DND-41 (cell line): ENCODE data around the gene SNAPC4.

Experiments
- ATAC-seq: fragments of 200-7000 bp; cut with Tn5 transposase; 3 replicates; pipeline ENCODE4 v1.9.1; 2021; ENCODE audit warnings: low read depth; ENCODE audit not compliant: insufficient read depth
- DNase-seq: peaks from one replicate; pipeline ENCODE4 v3.0.0-alpha.2; 2020
- H2AFZ ChIP-seq: 2 replicates; pipeline ENCODE4 v1.6.0; 2012; ENCODE audit warnings: low read depth, low read length
- H3K27ac ChIP-seq: 2 replicates; pipeline ENCODE4 v1.5.1; 2012; ENCODE audit warnings: low read length, inconsistent platforms
- H3K27me3 ChIP-seq: fragments of 200-600 bp; sonication (generic); 2 replicates; pipeline ENCODE4 v1.6.0; 2012; ENCODE audit warnings: low read length, mild to moderate bottlenecking, inconsistent platforms; ENCODE audit not compliant: insufficient read depth, poor library complexity
- H3K36me3 ChIP-seq: 2 replicates; pipeline ENCODE4 v1.5.1; 2012; ENCODE audit warnings: low read length, inconsistent platforms; ENCODE audit not compliant: insufficient read depth
- H3K4me1 ChIP-seq: 2 replicates; pipeline ENCODE4 v1.5.1; 2012; ENCODE audit warnings: mild to moderate bottlenecking, low read length; ENCODE audit not compliant: insufficient read depth
- H3K4me2 ChIP-seq: 2 replicates; pipeline ENCODE4 v1.6.0; 2012; ENCODE audit warnings: mild to moderate bottlenecking, moderate library complexity, low read length, inconsistent platforms; ENCODE audit not compliant: insufficient read depth
- H3K4me3 ChIP-seq, 2 experiments: fragments of 200-600 bp in 1 of 2; shearing (Covaris generic) in 1 of 2; 2 replicates each; pipeline ENCODE4 v1.5.1; 2012 to 2016; ENCODE audit warnings: inconsistent platforms in 2 of 2, low read length in 2 of 2, mild to moderate bottlenecking in 2 of 2, low read depth in 1 of 2, moderate library complexity in 1 of 2
- H3K79me2 ChIP-seq: 2 replicates; pipeline ENCODE4 v1.6.0; 2012; ENCODE audit warnings: low read length, inconsistent platforms; ENCODE audit not compliant: insufficient read depth
- H3K9ac ChIP-seq: 2 replicates; pipeline ENCODE4 v1.6.0; 2012; ENCODE audit warnings: low read depth, mild to moderate bottlenecking, inconsistent platforms, low read length, moderate library complexity
- H3K9me3 ChIP-seq: 2 replicates; pipeline ENCODE4 v1.5.1; 2012; ENCODE audit warnings: low read length, moderate library complexity, mild to moderate bottlenecking, inconsistent platforms; ENCODE audit not compliant: insufficient read depth, severe bottlenecking
- H4K20me1 ChIP-seq: 2 replicates; pipeline ENCODE4 v1.6.0; 2012; ENCODE audit warnings: low read length; ENCODE audit not compliant: insufficient read depth
- EZH2 ChIP-seq: IDR thresholded peaks from 3 replicates; pipeline ENCODE4 v1.6.1; 2012; ENCODE audit warnings: borderline replicate concordance, low read depth, mild to moderate bottlenecking, moderate library complexity, low read length, inconsistent platforms; ENCODE audit not compliant: severe bottlenecking
- TF ChIP-seq, protein P1 (sequence below): IDR thresholded peaks from 2 replicates; pipeline ENCODE4 v1.5.1; 2012; ENCODE audit warnings: borderline replicate concordance, low read length, moderate library complexity, mild to moderate bottlenecking; ENCODE audit not compliant: poor library complexity, severe bottlenecking; ENCODE audit errors: extremely low read depth

SNAPC4 gene

GRCh38 chr9:136378170-136379002 lies 21.6 kb downstream of the SNAPC4 start:
- TF ChIP-seq EZH2: no peak
- TF ChIP-seq, protein P1, sequence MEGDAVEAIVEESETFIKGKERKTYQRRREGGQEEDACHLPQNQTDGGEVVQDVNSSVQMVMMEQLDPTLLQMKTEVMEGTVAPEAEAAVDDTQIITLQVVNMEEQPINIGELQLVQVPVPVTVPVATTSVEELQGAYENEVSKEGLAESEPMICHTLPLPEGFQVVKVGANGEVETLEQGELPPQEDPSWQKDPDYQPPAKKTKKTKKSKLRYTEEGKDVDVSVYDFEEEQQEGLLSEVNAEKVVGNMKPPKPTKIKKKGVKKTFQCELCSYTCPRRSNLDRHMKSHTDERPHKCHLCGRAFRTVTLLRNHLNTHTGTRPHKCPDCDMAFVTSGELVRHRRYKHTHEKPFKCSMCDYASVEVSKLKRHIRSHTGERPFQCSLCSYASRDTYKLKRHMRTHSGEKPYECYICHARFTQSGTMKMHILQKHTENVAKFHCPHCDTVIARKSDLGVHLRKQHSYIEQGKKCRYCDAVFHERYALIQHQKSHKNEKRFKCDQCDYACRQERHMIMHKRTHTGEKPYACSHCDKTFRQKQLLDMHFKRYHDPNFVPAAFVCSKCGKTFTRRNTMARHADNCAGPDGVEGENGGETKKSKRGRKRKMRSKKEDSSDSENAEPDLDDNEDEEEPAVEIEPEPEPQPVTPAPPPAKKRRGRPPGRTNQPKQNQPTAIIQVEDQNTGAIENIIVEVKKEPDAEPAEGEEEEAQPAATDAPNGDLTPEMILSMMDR: no peak
- ATAC-seq: no peak

DNA sequence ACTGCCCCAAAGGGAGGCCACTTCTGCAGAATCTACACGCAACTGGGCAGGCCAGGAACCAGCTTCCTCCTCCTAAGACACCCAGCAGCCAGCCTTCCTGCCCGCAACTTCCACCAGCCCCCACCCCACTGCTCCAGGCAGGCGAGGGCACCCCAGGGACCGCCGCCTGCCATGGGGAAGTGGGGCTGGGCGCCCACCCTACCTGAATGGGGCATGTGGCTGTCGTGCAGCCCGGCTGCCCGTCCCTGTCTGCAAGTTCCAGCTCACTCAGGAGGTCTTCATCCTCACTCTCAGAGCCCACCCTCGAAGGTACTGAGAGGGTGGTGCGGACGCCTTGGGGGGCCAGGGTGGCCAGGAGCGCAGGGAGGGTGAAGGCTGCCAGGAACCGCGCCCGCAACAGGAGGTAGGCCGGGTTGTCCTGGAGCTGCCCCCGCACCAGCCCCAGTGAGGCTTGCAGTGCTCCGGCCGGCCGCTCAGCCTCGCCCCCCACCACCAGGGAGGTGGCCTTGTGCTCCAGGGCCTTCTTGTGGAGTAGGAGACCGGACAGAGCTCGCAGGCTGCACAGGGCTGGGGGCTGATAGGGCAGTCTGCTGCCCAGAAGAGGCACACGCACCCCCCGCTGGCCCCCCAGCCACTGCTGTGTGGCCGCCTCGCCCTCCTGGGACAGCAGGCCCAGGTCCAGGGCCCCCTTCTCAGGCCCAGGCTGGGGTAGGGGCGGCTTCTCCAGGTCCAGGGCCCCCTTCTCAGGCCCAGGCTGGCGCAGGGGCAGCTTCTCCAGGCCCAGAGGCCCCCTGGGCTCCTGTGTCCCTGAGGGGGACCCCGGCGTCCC lies 22.4 kb downstream of the SNAPC4 start:
- Histone ChIP-seq H3K36me3 (peaks cover 33% of the 10 kb centered on the region), H3K79me2 (no peaks in the 10 kb centered on the region), H3K4me1 (no peaks in the 10 kb centered on the region), H2AFZ (no peak overlapping the region), H3K9ac (no peak overlapping the region), H3K27me3 (no peaks in the 10 kb centered on the region), H3K27ac (no peak overlapping the region), H4K20me1 (peaks cover 11% of the 10 kb centered on the region; the same call in 1 of the 2 replicates), H3K9me3 (no peaks in the 10 kb centered on the region), H3K4me2 (no peak overlapping the region), H3K4me3 (no peak overlapping the region)
- no peak for DNase-seq
- TF ChIP-seq EZH2: no peak
- TF ChIP-seq, protein P1: no peak
- ATAC-seq: no peak

More at GRCh38 chr9:136378170-136379002, 21.6 kb downstream of the SNAPC4 start:
- DNase-seq: no peak
- Histone ChIP-seq H4K20me1 (peaks cover 15% of the 10 kb centered on the region; the same call in 1 of the 2 replicates), H3K4me3 (no peak overlapping the region), H2AFZ (no peak overlapping the region), H3K4me1 (no peaks in the 10 kb centered on the region), H3K9me3 (no peaks in the 10 kb centered on the region), H3K9ac (no peak overlapping the region), H3K36me3 (peaks cover 40% of the 10 kb centered on the region), H3K27me3 (no peaks in the 10 kb centered on the region), H3K27ac (no peak overlapping the region), H3K4me2 (no peak overlapping the region), H3K79me2 (no peaks in the 10 kb centered on the region)

DNA sequence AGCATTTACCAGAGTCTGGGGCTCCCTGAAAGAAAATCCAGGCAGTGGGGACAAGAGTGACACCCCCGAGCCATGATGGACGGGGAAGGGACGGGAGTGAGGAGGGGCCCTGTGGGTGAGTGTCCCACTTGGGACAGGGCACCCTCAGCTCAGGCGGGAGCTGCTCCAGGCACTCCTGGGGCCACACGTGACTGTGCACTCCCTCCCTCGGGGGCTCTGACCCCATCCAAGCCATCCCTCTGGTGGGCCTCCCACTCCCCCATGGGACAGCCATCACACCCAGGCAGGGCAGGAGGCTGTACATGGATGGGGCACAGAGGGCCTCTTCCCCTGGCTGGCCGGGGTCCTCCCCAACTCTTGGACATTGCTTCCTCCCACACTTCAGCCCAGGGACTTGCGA lies 23.5 kb downstream of the SNAPC4 start:
- H2AFZ ChIP-seq: no peak overlapping the region
- H3K9me3 ChIP-seq: no peaks in the 10 kb centered on the region
- H4K20me1 ChIP-seq: peaks cover 4% of the 10 kb centered on the region
- DNase-seq (no peak), ATAC-seq (no peak)
- H3K4me2 ChIP-seq: no peak overlapping the region
- peaks cover 23% of the 10 kb centered on the region for H3K36me3 ChIP-seq
- no peak for TF ChIP-seq EZH2
- TF ChIP-seq, protein P1: no peak
- no peaks in the 10 kb centered on the region for H3K27me3 ChIP-seq
- H3K27ac ChIP-seq: no peak overlapping the region
- H3K79me2 ChIP-seq: no peaks in the 10 kb centered on the region
- no peaks in the 10 kb centered on the region for H3K4me1 ChIP-seq
- no peak overlapping the region for H3K4me3 ChIP-seq
- H3K9ac ChIP-seq: no peak overlapping the region
